GM12891 (cell line): ENCODE results near the gene FAM118A.
"Not testable (repeated sequence)": the region's sequence is repeated elsewhere in the genome, so short reads cannot be mapped to it uniquely, and the experiment has no call there.

ENCODE experiments used
- DNase-seq: peaks from one replicate; pipeline ENCODE4 v3.0.0; 2011; ENCODE audit warnings: low spot score; ENCODE audit not compliant: insufficient read length
- FAIRE-seq: peaks from 2 replicates; lab custom pipeline; 2011; peaks lifted over from hg19 to GRCh38; lab: Jason Lieb, UNC
- PAX5 ChIP-seq: IDR thresholded peaks from 2 replicates; pipeline ENCODE4 v1.6.1; 2011; ENCODE audit warnings: low read length, moderate library complexity, mild to moderate bottlenecking; ENCODE audit not compliant: insufficient read depth, severe bottlenecking
- POLR2A ChIP-seq: IDR thresholded peaks from 2 replicates; pipeline ENCODE4 v1.6.1; 2011; ENCODE audit warnings: low read depth, low read length, control low read depth
- POLR2AphosphoS5 ChIP-seq: IDR thresholded peaks from 2 replicates; pipeline ENCODE4 v1.6.1; 2011; ENCODE audit warnings: low read depth, low read length, control low read depth
- POU2F2 ChIP-seq: IDR thresholded peaks from 2 replicates; pipeline ENCODE4 v1.6.1; 2011; ENCODE audit warnings: low read depth, mild to moderate bottlenecking, control low read depth, low read length, moderate library complexity
- SPI1 ChIP-seq: IDR thresholded peaks from 2 replicates; pipeline ENCODE4 v1.6.1; 2011; ENCODE audit warnings: low read depth, low read length, control low read depth
- TAF1 ChIP-seq: IDR thresholded peaks from 2 replicates; pipeline ENCODE4 v1.6.1; 2011; ENCODE audit warnings: low read depth, low read length, control low read depth

FAM118A gene

GRCh38 chr22:45358127-45358526 is 48.4 kb downstream of the FAM118A start:
- FAIRE-seq, result no peak
- no peak for DNase-seq
- TF ChIP-seq POLR2AphosphoS5, result no peak
- TF ChIP-seq SPI1, result no peak
- TF ChIP-seq PAX5, result no peak
- TF ChIP-seq TAF1, result no peak
- no peak for TF ChIP-seq POU2F2
- TF ChIP-seq POLR2A, result no peak

GRCh38 chr22:45359627-45360026 is 49.9 kb downstream of the FAM118A start:
- FAIRE-seq (no peak), DNase-seq (no peak)
- no peak for TF ChIP-seq TAF1
- TF ChIP-seq SPI1, result no peak
- no peak for TF ChIP-seq PAX5
- no peak for TF ChIP-seq POU2F2
- no peak for TF ChIP-seq POLR2AphosphoS5
- no peak for TF ChIP-seq POLR2A

- TF ChIP-seq SPI1 (no peak), POLR2AphosphoS5 (no peak), PAX5 (no peak), POLR2A (no peak), POU2F2 (no peak), TAF1 (no peak)
- DNase-seq (no peak), FAIRE-seq (no peak)
Observed at GRCh38 chr22:45366713-45367112, 57.0 kb downstream of the FAM118A start.

GRCh38 chr22:45373592-45373991 is 63.9 kb downstream of the FAM118A start:
- not testable (repeated sequence) for FAIRE-seq

GRCh38 chr22:45376009-45376408 is 66.3 kb downstream of the FAM118A start:
- FAIRE-seq, result peak; percentile 84
- TF ChIP-seq TAF1 (no peak), PAX5 (no peak), SPI1 (no peak)
- no peak for DNase-seq

More at GRCh38 chr22:45373592-45373991, 63.9 kb downstream of the FAM118A start:
- not testable (repeated sequence) for DNase-seq

GRCh38 chr22:45376703-45377102 is 67.0 kb downstream of the FAM118A start:
- DNase-seq (no peak), FAIRE-seq (peak; percentile 52)
- TF ChIP-seq POU2F2 (no peak), PAX5 (no peak), SPI1 (no peak), POLR2AphosphoS5 (no peak)

GRCh38 chr22:45381348-45381747 is 71.6 kb downstream of the FAM118A start:
- FAIRE-seq (no peak), DNase-seq (no peak)
- TF ChIP-seq POLR2A, result no peak

GRCh38 chr22:45389546-45389945 is 79.8 kb downstream of the FAM118A start:
- TF ChIP-seq POLR2A (no peak), PAX5 (no peak), POLR2AphosphoS5 (no peak), POU2F2 (no peak), TAF1 (no peak), SPI1 (no peak)
- no peak for DNase-seq
- FAIRE-seq, result no peak
